PFSK-1 (cell line): ENCODE results near the gene GHR.

ENCODE experiments used
- POLR2AphosphoS5 ChIP-seq: IDR thresholded peaks from 2 replicates; pipeline ENCODE4 v1.6.1; 2012; ENCODE audit warnings: low read depth, mild to moderate bottlenecking, control low read depth, low read length, moderate library complexity
- TAF1 ChIP-seq: IDR thresholded peaks from 2 replicates; pipeline ENCODE4 v1.6.1; 2012; ENCODE audit warnings: low read length, control low read depth, borderline replicate concordance; ENCODE audit not compliant: insufficient read depth
- TF ChIP-seq, protein P1 (sequence below), 2 experiments: IDR thresholded peaks; 2 replicates each; pipeline versions ENCODE4 v1.6.1 to v1.8.0; 2011 to 2012; ENCODE audit warnings: low read depth in 2 of 2, low read length in 2 of 2, control low read depth in 1 of 2, inconsistent platforms in 1 of 2, mild to moderate bottlenecking in 1 of 2, moderate library complexity in 1 of 2; ENCODE audit not compliant: insufficient read depth in 1 of 2

DNA sequence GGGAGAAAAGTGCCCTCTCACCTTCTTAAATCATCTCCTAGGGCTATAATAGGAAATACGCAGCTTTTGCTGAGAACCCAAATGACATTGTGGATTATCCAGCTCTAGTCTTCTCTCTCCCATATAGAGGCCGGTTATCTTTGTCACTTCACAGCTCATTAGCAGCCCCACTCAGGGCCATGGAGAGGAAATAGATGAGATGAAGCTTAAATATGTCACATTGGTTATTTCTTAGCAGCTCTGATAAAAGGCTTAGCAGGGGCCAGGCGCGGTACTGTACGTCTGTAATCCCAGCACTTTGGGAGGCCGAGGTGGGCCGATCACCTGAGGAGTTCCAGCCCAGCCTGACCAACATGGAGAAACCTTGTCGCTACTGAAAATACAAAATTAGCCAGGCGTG is 90.0 kb downstream of the GHR start:
- TF ChIP-seq, protein P1, sequence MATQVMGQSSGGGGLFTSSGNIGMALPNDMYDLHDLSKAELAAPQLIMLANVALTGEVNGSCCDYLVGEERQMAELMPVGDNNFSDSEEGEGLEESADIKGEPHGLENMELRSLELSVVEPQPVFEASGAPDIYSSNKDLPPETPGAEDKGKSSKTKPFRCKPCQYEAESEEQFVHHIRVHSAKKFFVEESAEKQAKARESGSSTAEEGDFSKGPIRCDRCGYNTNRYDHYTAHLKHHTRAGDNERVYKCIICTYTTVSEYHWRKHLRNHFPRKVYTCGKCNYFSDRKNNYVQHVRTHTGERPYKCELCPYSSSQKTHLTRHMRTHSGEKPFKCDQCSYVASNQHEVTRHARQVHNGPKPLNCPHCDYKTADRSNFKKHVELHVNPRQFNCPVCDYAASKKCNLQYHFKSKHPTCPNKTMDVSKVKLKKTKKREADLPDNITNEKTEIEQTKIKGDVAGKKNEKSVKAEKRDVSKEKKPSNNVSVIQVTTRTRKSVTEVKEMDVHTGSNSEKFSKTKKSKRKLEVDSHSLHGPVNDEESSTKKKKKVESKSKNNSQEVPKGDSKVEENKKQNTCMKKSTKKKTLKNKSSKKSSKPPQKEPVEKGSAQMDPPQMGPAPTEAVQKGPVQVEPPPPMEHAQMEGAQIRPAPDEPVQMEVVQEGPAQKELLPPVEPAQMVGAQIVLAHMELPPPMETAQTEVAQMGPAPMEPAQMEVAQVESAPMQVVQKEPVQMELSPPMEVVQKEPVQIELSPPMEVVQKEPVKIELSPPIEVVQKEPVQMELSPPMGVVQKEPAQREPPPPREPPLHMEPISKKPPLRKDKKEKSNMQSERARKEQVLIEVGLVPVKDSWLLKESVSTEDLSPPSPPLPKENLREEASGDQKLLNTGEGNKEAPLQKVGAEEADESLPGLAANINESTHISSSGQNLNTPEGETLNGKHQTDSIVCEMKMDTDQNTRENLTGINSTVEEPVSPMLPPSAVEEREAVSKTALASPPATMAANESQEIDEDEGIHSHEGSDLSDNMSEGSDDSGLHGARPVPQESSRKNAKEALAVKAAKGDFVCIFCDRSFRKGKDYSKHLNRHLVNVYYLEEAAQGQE (IDR thresholded peaks at IDR 0.05; ENCODE audit: insufficient read depth in 1 of 2, low read depth in 2 of 2, low read length in 2 of 2): no peak
- TF ChIP-seq TAF1 (no peak), POLR2AphosphoS5 (no peak)
